Astrocyte (in vitro differentiated cells and primary cell): Measurements from ENCODE around the gene ABCC4. TPM values are rescaled to one million over a fixed set of nuclear protein-coding genes. Genes with fewer than 3 reads are reported as not detected.

Source experiments
- DNase-seq: peaks from one replicate; pipeline ENCODE4 v3.0.0-alpha.2; 2010; ENCODE audit warnings: low read depth
- FAIRE-seq: peaks from 2 replicates; lab custom pipeline; 2011; peaks lifted over from hg19 to GRCh38; lab: Jason Lieb, UNC
- H2AFZ ChIP-seq: 2 replicates; pipeline ENCODE4 v1.6.0; 2012; ENCODE audit warnings: low read depth, low read length, inconsistent platforms
- H3K27ac ChIP-seq: 2 replicates; pipeline ENCODE4 v1.5.1; 2011; ENCODE audit warnings: low read depth, low read length, inconsistent platforms
- H3K27me3 ChIP-seq: 2 replicates; pipeline ENCODE4 v1.6.0; 2011; ENCODE audit warnings: low read length, inconsistent platforms; ENCODE audit not compliant: insufficient read depth
- H3K36me3 ChIP-seq: 2 replicates; pipeline ENCODE4 v1.5.1; 2011; ENCODE audit warnings: low read length, inconsistent platforms; ENCODE audit not compliant: insufficient read depth
- H3K4me1 ChIP-seq: 2 replicates; pipeline ENCODE4 v1.5.1; 2011; ENCODE audit warnings: low read length, inconsistent platforms; ENCODE audit not compliant: insufficient read depth
- H3K4me2 ChIP-seq: 2 replicates; pipeline ENCODE4 v1.6.0; 2012; ENCODE audit warnings: low read length, inconsistent platforms
- H3K4me3 ChIP-seq: 2 replicates; pipeline ENCODE4 v1.5.1; 2011; ENCODE audit warnings: low read depth, mild to moderate bottlenecking, low read length, inconsistent platforms; ENCODE audit not compliant: insufficient read depth
- H3K79me2 ChIP-seq: 2 replicates; pipeline ENCODE4 v1.6.0; 2012; ENCODE audit warnings: mild to moderate bottlenecking, low read length, inconsistent platforms; ENCODE audit not compliant: insufficient read depth
- H3K9ac ChIP-seq: 2 replicates; pipeline ENCODE4 v1.6.0; 2012; ENCODE audit warnings: mild to moderate bottlenecking, low read length, inconsistent platforms
- H3K9me3 ChIP-seq: 2 replicates; pipeline ENCODE4 v1.5.1; 2012; ENCODE audit warnings: low read depth, mild to moderate bottlenecking, low read length, inconsistent platforms; ENCODE audit not compliant: insufficient read depth
- H4K20me1 ChIP-seq: 2 replicates; pipeline ENCODE4 v1.6.0; 2012; ENCODE audit warnings: low read length, inconsistent platforms; ENCODE audit not compliant: insufficient read depth
- H3K27ac Mint-ChIP-seq: one replicate; pipeline ENCODE4 v1.8.0; 2021; ENCODE audit warnings: mild to moderate bottlenecking, mixed read lengths; ENCODE audit not compliant: unreplicated experiment
- H3K27me3 Mint-ChIP-seq: one replicate; pipeline ENCODE4 v1.8.0; 2021; ENCODE audit warnings: low read depth, mixed read lengths; ENCODE audit not compliant: unreplicated experiment
- H3K36me3 Mint-ChIP-seq: one replicate; pipeline ENCODE4 v1.8.0; 2021; ENCODE audit warnings: low read depth, mixed read lengths; ENCODE audit not compliant: unreplicated experiment
- H3K4me1 Mint-ChIP-seq: one replicate; pipeline ENCODE4 v1.8.0; 2021; ENCODE audit warnings: low read depth, mixed read lengths; ENCODE audit not compliant: unreplicated experiment
- H3K4me3 Mint-ChIP-seq: one replicate; pipeline ENCODE4 v1.8.0; 2021; ENCODE audit warnings: mild to moderate bottlenecking, moderate library complexity, mixed read lengths; ENCODE audit not compliant: unreplicated experiment
- H3K9me3 Mint-ChIP-seq: one replicate; pipeline ENCODE4 v1.8.0; 2021; ENCODE audit warnings: mild to moderate bottlenecking, mixed read lengths; ENCODE audit not compliant: unreplicated experiment
- EZH2 ChIP-seq: IDR thresholded peaks from 2 replicates; pipeline ENCODE4 v1.6.1; 2012; ENCODE audit warnings: mild to moderate bottlenecking, low read length, inconsistent platforms; ENCODE audit not compliant: insufficient read depth
- total RNA-seq: library from RNA; stranded (reverse); gene quantifications from 2 replicates; pipeline ENCODE4 v1.2.1, GENCODE V29; 2021
- TF ChIP-seq, protein P1 (sequence below): IDR thresholded peaks from 2 replicates; pipeline ENCODE4 v1.5.1; 2011; ENCODE audit warnings: low read depth, mild to moderate bottlenecking, inconsistent platforms, low read length, moderate library complexity; ENCODE audit not compliant: insufficient read depth

The ABCC4 gene
- total RNA-seq, 1 donor from 2014 or later, result 15.6 TPM

DNA sequence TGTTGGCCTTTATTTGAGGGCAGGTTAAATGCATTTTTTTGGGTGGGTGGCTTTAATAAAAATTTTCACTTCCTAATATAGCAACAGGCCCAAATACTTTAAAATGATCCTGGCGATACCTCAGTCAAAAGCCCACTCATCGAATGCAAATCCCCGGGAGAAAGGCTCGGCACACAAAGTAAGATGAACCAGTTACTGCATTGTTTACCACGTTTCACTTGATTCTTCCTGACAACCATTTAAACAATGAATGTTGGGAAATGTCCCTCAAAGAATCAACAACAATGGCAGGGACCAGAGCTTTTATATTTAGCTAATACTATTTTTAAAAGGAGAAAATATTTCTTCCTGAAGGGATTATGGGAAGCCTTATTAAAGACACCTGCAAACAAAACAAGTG is 187.7 kb downstream of the ABCC4 start:
- DNase-seq, result no peak
- H3K9me3 Mint-ChIP-seq, result peaks cover 3% of the 10 kb centered on the region
- Histone ChIP-seq H3K36me3 (no peaks in the 10 kb centered on the region), H3K9ac (no peak overlapping the region), H3K79me2 (no peaks in the 10 kb centered on the region), H3K27me3 (no peaks in the 10 kb centered on the region), H3K27ac (no peak overlapping the region), H4K20me1 (no peaks in the 10 kb centered on the region), H2AFZ (no peak overlapping the region), H3K4me3 (no peak overlapping the region), H3K9me3 (no peaks in the 10 kb centered on the region), H3K4me2 (no peak overlapping the region), H3K4me1 (no peaks in the 10 kb centered on the region)
- FAIRE-seq, result no peak
- no peaks in the 10 kb centered on the region for H3K27me3 Mint-ChIP-seq
- TF ChIP-seq, protein P1, sequence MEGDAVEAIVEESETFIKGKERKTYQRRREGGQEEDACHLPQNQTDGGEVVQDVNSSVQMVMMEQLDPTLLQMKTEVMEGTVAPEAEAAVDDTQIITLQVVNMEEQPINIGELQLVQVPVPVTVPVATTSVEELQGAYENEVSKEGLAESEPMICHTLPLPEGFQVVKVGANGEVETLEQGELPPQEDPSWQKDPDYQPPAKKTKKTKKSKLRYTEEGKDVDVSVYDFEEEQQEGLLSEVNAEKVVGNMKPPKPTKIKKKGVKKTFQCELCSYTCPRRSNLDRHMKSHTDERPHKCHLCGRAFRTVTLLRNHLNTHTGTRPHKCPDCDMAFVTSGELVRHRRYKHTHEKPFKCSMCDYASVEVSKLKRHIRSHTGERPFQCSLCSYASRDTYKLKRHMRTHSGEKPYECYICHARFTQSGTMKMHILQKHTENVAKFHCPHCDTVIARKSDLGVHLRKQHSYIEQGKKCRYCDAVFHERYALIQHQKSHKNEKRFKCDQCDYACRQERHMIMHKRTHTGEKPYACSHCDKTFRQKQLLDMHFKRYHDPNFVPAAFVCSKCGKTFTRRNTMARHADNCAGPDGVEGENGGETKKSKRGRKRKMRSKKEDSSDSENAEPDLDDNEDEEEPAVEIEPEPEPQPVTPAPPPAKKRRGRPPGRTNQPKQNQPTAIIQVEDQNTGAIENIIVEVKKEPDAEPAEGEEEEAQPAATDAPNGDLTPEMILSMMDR, result no peak
- no peak for TF ChIP-seq EZH2
- no peak overlapping the region for H3K4me3 Mint-ChIP-seq
- H3K36me3 Mint-ChIP-seq, result peaks cover 5% of the 10 kb centered on the region
- no peak overlapping the region for H3K27ac Mint-ChIP-seq
- H3K4me1 Mint-ChIP-seq, result no peaks in the 10 kb centered on the region

DNA sequence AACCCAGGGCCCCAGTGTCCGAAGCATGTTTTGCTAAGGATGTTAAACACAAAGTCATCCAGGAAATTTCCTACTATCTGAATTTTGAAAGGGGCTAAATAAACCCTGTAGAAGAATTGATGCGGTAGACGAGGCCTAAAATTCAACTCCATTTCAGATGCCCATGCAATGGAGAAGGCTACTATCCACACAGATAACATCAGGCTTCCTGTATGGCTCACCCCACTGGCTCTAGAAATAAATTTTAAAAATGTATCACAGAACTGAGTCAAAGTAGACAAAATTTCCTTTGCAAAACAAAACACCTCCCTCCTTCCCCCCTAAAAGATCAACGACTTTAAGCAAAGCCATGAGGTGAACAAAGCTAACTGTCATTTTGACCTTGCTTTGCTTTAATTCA is 188.4 kb downstream of the ABCC4 start:
- Histone ChIP-seq H3K27me3 (no peaks in the 10 kb centered on the region), H3K79me2 (no peaks in the 10 kb centered on the region), H3K4me1 (no peaks in the 10 kb centered on the region), H3K36me3 (no peaks in the 10 kb centered on the region), H3K27ac (no peak overlapping the region), H3K9ac (no peak overlapping the region), H3K4me2 (no peak overlapping the region), H3K4me3 (no peak overlapping the region), H2AFZ (no peak overlapping the region), H4K20me1 (no peaks in the 10 kb centered on the region), H3K9me3 (no peaks in the 10 kb centered on the region)
- FAIRE-seq, result no peak
- no peak overlapping the region for H3K27ac Mint-ChIP-seq
- no peak for DNase-seq
- H3K36me3 Mint-ChIP-seq, result peaks cover 5% of the 10 kb centered on the region
- H3K4me1 Mint-ChIP-seq, result no peaks in the 10 kb centered on the region
- H3K9me3 Mint-ChIP-seq, result peaks cover 3% of the 10 kb centered on the region
- TF ChIP-seq, protein P1, result no peak
- TF ChIP-seq EZH2, result no peak
- H3K27me3 Mint-ChIP-seq, result no peaks in the 10 kb centered on the region
- H3K4me3 Mint-ChIP-seq, result no peak overlapping the region

DNA sequence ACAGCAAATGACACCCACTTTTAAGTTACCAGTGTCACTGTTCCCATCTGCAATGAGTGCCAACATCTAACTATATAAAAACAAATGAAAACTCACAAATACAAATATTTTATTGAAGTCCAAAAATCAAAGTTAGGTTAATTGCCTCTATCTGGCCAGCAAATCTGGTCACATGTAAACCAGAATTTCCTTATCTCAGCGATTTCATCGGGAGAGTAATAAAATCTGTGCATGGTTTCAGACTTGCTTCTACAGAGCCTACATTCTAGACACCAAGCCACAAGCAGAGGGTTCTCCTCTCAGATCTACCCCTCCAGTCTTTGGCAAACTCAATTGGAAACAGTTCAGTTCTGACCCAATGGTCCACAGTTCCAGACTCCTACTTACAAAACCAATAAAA is 189.6 kb downstream of the ABCC4 start:
- Mint-ChIP-seq H3K27ac (no peak overlapping the region), H3K4me1 (no peaks in the 10 kb centered on the region), H3K36me3 (peaks cover 5% of the 10 kb centered on the region), H3K9me3 (peaks cover 3% of the 10 kb centered on the region), H3K4me3 (no peak overlapping the region), H3K27me3 (no peaks in the 10 kb centered on the region)
- TF ChIP-seq EZH2, result no peak
- TF ChIP-seq, protein P1, result no peak
- H3K27me3 ChIP-seq, result no peaks in the 10 kb centered on the region
- FAIRE-seq, result no peak
- no peak overlapping the region for H3K4me3 ChIP-seq
- H4K20me1 ChIP-seq, result no peaks in the 10 kb centered on the region
- H3K9ac ChIP-seq, result no peak overlapping the region
- no peak overlapping the region for H3K4me2 ChIP-seq
- DNase-seq, result no peak
- no peak overlapping the region for H2AFZ ChIP-seq
- H3K4me1 ChIP-seq, result no peaks in the 10 kb centered on the region
- no peak overlapping the region for H3K27ac ChIP-seq
- H3K36me3 ChIP-seq, result no peaks in the 10 kb centered on the region
- no peaks in the 10 kb centered on the region for H3K9me3 ChIP-seq
- no peaks in the 10 kb centered on the region for H3K79me2 ChIP-seq
